ENCODE measurements around the gene WDFY2. TPM values are rescaled to one million over a fixed set of nuclear protein-coding genes. Genes with fewer than 3 reads are reported as not detected.

Gene WDFY2
- total RNA-seq, 4 donors from 2014 or later = 6.0 to 11.3 (median 9.7) TPM

- no peaks in the 10 kb centered on the region for H3K27me3 ChIP-seq
- no peaks in the 10 kb centered on the region for H3K4me1 ChIP-seq
- TF ChIP-seq POLR2A (IDR thresholded peaks at IDR 0.05) = no peak
- no peaks in the 10 kb centered on the region for H3K36me3 ChIP-seq
- no peak for DNase-seq
- H3K27ac ChIP-seq = no peak overlapping the region
- no peaks in the 10 kb centered on the region for H3K9me3 ChIP-seq
- no peak overlapping the region for H3K4me3 ChIP-seq
Measured at GRCh38 chr13:51663973-51664957, 80.0 kb downstream of the WDFY2 start.

- Histone ChIP-seq H3K36me3 (no peaks in the 10 kb centered on the region), H3K4me1 (no peaks in the 10 kb centered on the region), H3K4me3 (no peak overlapping the region), H3K9me3 (no peaks in the 10 kb centered on the region), H3K27ac (no peak overlapping the region), H3K27me3 (no peaks in the 10 kb centered on the region)
- no peak for TF ChIP-seq POLR2A (IDR thresholded peaks at IDR 0.05)
- TF ChIP-seq, protein P1, sequence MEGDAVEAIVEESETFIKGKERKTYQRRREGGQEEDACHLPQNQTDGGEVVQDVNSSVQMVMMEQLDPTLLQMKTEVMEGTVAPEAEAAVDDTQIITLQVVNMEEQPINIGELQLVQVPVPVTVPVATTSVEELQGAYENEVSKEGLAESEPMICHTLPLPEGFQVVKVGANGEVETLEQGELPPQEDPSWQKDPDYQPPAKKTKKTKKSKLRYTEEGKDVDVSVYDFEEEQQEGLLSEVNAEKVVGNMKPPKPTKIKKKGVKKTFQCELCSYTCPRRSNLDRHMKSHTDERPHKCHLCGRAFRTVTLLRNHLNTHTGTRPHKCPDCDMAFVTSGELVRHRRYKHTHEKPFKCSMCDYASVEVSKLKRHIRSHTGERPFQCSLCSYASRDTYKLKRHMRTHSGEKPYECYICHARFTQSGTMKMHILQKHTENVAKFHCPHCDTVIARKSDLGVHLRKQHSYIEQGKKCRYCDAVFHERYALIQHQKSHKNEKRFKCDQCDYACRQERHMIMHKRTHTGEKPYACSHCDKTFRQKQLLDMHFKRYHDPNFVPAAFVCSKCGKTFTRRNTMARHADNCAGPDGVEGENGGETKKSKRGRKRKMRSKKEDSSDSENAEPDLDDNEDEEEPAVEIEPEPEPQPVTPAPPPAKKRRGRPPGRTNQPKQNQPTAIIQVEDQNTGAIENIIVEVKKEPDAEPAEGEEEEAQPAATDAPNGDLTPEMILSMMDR (IDR thresholded peaks at IDR 0.05) = no peak
- DNase-seq = no peak
Measured at GRCh38 chr13:51665456-51665855, 81.2 kb downstream of the WDFY2 start.

- TF ChIP-seq, protein P1 (IDR thresholded peaks at IDR 0.05) = no peak
- no peak for TF ChIP-seq POLR2A (IDR thresholded peaks at IDR 0.05)
- no peak for DNase-seq
- H3K4me1 ChIP-seq = no peaks in the 10 kb centered on the region
Measured at GRCh38 chr13:51666374-51666773, 82.1 kb downstream of the WDFY2 start.

GRCh38 chr13:51666839-51667238 lies 82.6 kb downstream of the WDFY2 start:
- Histone ChIP-seq H3K27me3 (no peaks in the 10 kb centered on the region), H3K36me3 (no peaks in the 10 kb centered on the region), H3K9me3 (no peaks in the 10 kb centered on the region), H3K4me3 (no peak overlapping the region), H3K27ac (no peak overlapping the region), H3K4me1 (no peaks in the 10 kb centered on the region)
- no peak for TF ChIP-seq POLR2A (IDR thresholded peaks at IDR 0.05)
- TF ChIP-seq, protein P1 (IDR thresholded peaks at IDR 0.05) = no peak
- no peak for DNase-seq

More at GRCh38 chr13:51666374-51666773, 82.1 kb downstream of the WDFY2 start:
- Histone ChIP-seq H3K4me3 (no peak overlapping the region), H3K27me3 (no peaks in the 10 kb centered on the region), H3K36me3 (no peaks in the 10 kb centered on the region), H3K9me3 (no peaks in the 10 kb centered on the region), H3K27ac (no peak overlapping the region)

GRCh38 chr13:51668580-51669195 lies 84.4 kb downstream of the WDFY2 start:
- Histone ChIP-seq H3K27ac (no peak overlapping the region), H3K27me3 (no peaks in the 10 kb centered on the region), H3K4me3 (no peak overlapping the region), H3K4me1 (no peaks in the 10 kb centered on the region), H3K9me3 (no peaks in the 10 kb centered on the region), H3K36me3 (no peaks in the 10 kb centered on the region)
- TF ChIP-seq, protein P1 (IDR thresholded peaks at IDR 0.05) = no peak
- TF ChIP-seq POLR2A (IDR thresholded peaks at IDR 0.05) = no peak
- DNase-seq = no peak

DNA sequence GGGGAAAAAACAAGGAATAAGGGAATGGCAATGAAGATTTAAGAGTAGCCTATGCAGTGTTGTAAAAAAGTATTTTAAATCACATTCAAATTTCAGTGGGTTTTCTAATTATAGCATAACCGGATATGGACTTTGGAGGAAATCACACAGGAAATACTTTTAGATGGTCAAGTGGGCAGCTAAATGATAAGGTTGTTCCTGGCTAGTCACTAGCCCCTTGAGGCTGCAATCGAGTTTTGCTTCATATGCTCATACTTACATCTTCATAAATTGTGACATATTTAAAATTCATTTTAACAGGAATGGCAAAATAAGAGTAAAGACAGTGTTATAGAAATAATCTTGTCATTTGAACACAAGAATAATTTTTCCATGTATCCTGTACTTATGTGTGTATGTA lies 88.9 kb downstream of the WDFY2 start:
- Histone ChIP-seq H3K27ac (no peak overlapping the region), H3K9me3 (no peaks in the 10 kb centered on the region), H3K4me1 (no peaks in the 10 kb centered on the region), H3K36me3 (no peaks in the 10 kb centered on the region), H3K27me3 (no peaks in the 10 kb centered on the region), H3K4me3 (no peak overlapping the region)
- DNase-seq = no peak
- no peak for TF ChIP-seq POLR2A (IDR thresholded peaks at IDR 0.05)
- TF ChIP-seq, protein P1 (IDR thresholded peaks at IDR 0.05) = no peak
